ENCODE results near the gene ZFR. TPM values are rescaled to one million over a fixed set of nuclear protein-coding genes. Genes with fewer than 3 reads are reported as not detected.

ZFR gene
- total and polyA plus RNA-seq, 7 donors: 31.7 to 76.5 (median 67.2) TPM

GRCh38 chr5:32446630-32447029 lies 2.1 kb upstream of the ZFR start:
- WGBS, 3 donors: 72 to 76% (median 75%) methylated on average over 5 of the region's 5 CpGs
- Histone ChIP-seq H3K9me3 (no peaks in the 10 kb centered on the region), H3K27me3 (ENCODE audit: insufficient read depth in 3 of 3, low read length in 2 of 3) (no peaks in the 10 kb centered on the region), H3K4me3 (no peak overlapping the region), H3K27ac (no peak overlapping the region), H3K36me3 (ENCODE audit: insufficient read depth in 1 of 2, low read depth in 1 of 2) (no peaks in the 10 kb centered on the region), H3K4me1 (peaks cover 9% of the 10 kb centered on the region)
- intact Hi-C loops (cut with DNase I): no loop called here
- no peak for TF ChIP-seq CTCF (IDR thresholded peaks at IDR 0.05)
- DNase-seq: no peak
- no peak for ATAC-seq

GRCh38 chr5:32445831-32446614 lies 1.5 kb upstream of the ZFR start:
- Histone ChIP-seq H3K9me3 (no peaks in the 10 kb centered on the region), H3K27ac (no peak overlapping the region), H3K4me1 (peaks cover 15% of the 10 kb centered on the region), H3K36me3 (ENCODE audit: insufficient read depth in 1 of 2, low read depth in 1 of 2) (no peaks in the 10 kb centered on the region), H3K27me3 (ENCODE audit: insufficient read depth in 3 of 3, low read length in 2 of 3) (no peaks in the 10 kb centered on the region), H3K4me3 (no peak overlapping the region)
- no peak for DNase-seq
- intact Hi-C loops (cut with DNase I): loop anchor here in 1 of 2 donors (2.0 kb wide), 1 partner anchor 139 kb away; the partner anchor contains the start of gene SUB1
- 66 to 76% (median 67%) methylated on average over 21 to 23 of the region's 23 CpGs for WGBS, 3 donors
- ATAC-seq: no peak
- no peak for TF ChIP-seq CTCF (IDR thresholded peaks at IDR 0.05)

- Histone ChIP-seq H3K36me3 (ENCODE audit: insufficient read depth in 1 of 2, low read depth in 1 of 2) (no peaks in the 10 kb centered on the region), H3K27me3 (ENCODE audit: insufficient read depth in 3 of 3, low read length in 2 of 3) (no peaks in the 10 kb centered on the region), H3K4me1 (peaks cover 17% of the 10 kb centered on the region), H3K4me3 (peak overlapping the region; percentile 97), H3K27ac (no peak overlapping the region), H3K9me3 (no peaks in the 10 kb centered on the region)
- TF ChIP-seq CTCF (IDR thresholded peaks at IDR 0.05): no peak
- ATAC-seq (no peak), DNase-seq (no peak)
- intact Hi-C loops (cut with DNase I): loop anchor here in 1 of 2 donors (2.0 kb wide), 1 partner anchor 139 kb away; the partner anchor contains the start of gene SUB1
- WGBS, 3 donors: 80 to 89% (median 86%) methylated on average over 10 of the region's 10 CpGs
These were observed 783 bp upstream of the ZFR start for GRCh38 chr5:32445287-32445758.

GRCh38 chr5:32443541-32444430 lies 754 bp downstream of the ZFR start:
- peak; percentile 47 to 67 for DNase-seq
- TF ChIP-seq CTCF (IDR thresholded peaks at IDR 0.05): no peak
- Histone ChIP-seq H3K4me1 (peaks cover 23% of the 10 kb centered on the region), H3K9me3 (no peaks in the 10 kb centered on the region), H3K4me3 (peak overlapping the region; percentile 97), H3K27ac (peak overlapping the region; percentile 95), H3K36me3 (ENCODE audit: insufficient read depth in 1 of 2, low read depth in 1 of 2) (no peaks in the 10 kb centered on the region), H3K27me3 (ENCODE audit: insufficient read depth in 3 of 3, low read length in 2 of 3) (no peaks in the 10 kb centered on the region)
- 0 to 1% (median 1%) methylated on average over 24 to 83 of the region's 83 CpGs for WGBS, 3 donors
- intact Hi-C loops (cut with DNase I): loop anchor here in 1 of 2 donors (2.0 kb wide), 1 partner anchor 141 kb away; the partner anchor contains the start of gene SUB1
- peak; percentile 56 to 72 (median 60) for ATAC-seq

Measured in psoas muscle (tissue), 8 donors.